ENCODE data around the gene OR52K2.

GRCh38 chr11:4479644-4480043, 30.5 kb downstream of the OR52K2 start:
- TF ChIP-seq POLR2AphosphoS5 (IDR thresholded peaks at IDR 0.05) (no peak), CTCF (IDR thresholded peaks at IDR 0.05) (no peak), POLR2A (IDR thresholded peaks at IDR 0.05) (no peak)

Data from breast epithelium (tissue), 3 donors.